Ovary (tissue), 3 donors: ENCODE results near the gene RBM42.

Experiments used
- CTCF ChIP-seq, 3 donors: fragments of 450-650 bp in 2 of 3; fragments of 200-600 bp in 1 of 3; IDR thresholded peaks; one replicate each; pipeline versions ENCODE4 v1.5.1 to v1.8.0; 2016 to 2022; ENCODE audit warnings: antibody characterized with exemption in 3 of 3, mild to moderate bottlenecking in 1 of 3
- EP300 ChIP-seq: sonication (generic); formaldehyde crosslinking; IDR thresholded peaks from one replicate; pipeline ENCODE4 v1.6.1; 2017; ENCODE audit warnings: antibody characterized with exemption
- donor health status: DM: no; HTN: no; CAD: no.

DNA sequence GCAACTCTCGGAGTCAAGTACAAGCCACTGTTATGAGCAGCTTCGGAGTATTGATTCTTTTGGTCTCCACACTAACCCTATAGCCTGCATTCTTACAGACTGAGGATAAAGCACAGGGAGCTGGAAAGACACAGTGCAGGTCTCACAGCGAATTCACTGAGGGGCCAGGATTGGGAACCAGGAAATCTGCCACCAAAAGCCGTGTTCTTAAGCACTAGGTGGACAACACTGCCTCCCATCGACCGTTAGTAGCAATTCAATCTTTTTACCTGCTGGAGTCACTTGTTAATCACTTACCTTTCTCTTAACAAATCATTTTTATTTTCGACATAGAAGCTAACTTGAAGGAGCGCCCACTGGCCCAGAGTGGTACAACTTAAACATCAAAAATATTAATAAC, 36.6 kb upstream of the RBM42 start:
- TF ChIP-seq CTCF (IDR thresholded peaks at IDR 0.05) = no peak
- no peak for TF ChIP-seq EP300
